DMS153 (cell line): ENCODE measurements around the gene LRP8.
A peak's percentile ranks its signal among the peaks of the same experiment; 100 is the strongest.

Experiments
- DNase-seq: peaks from one replicate; lab custom pipeline; 2025; lab: John Stamatoyannopoulos, UW

The LRP8 gene

DNA sequence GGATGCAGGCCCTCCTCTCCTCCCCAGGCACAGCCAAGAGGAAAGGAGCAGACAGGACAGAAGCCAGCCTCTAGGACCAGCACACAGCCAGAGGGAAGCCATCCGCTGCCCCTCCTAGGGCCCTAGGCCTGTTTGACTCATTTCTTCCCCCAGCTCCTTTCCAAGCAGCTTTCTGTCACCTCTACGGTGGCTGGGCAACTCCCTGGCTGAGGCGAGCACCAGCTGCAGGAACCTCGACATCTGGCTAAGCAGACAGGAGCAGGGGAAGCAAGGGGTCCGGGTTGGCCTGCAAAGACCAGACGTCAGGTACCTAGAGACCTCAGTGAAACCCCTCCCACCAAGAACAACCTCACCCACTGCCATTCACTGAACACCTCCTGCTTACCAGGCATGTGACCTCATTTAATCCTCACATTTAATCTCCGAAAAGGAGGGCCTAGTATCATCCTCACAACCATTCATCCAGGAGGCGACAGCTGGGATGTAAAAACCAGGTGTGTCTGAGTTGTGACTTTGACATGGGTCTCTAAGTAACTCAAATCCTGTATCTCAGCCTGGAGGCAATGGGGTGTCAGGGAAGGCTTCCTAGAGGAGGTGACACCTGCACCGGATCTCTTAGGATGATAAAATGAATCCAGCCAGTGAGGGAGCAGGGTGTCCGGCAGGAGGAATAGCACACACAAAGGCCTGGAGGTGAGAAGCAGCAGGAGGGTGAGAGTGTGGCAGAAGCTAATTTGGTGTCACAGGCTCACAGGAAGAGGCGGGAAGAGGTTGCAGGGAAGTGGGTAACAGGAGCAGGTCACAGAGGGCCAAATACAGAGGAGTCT is 5.9 kb downstream of the LRP8 start:
- no peak for DNase-seq

- DNase-seq = no peak
Measured at GRCh38 chr1:53321366-53321765, 6.5 kb downstream of the LRP8 start.

GRCh38 chr1:53320646-53321045 is 7.2 kb downstream of the LRP8 start:
- DNase-seq = no peak

DNA sequence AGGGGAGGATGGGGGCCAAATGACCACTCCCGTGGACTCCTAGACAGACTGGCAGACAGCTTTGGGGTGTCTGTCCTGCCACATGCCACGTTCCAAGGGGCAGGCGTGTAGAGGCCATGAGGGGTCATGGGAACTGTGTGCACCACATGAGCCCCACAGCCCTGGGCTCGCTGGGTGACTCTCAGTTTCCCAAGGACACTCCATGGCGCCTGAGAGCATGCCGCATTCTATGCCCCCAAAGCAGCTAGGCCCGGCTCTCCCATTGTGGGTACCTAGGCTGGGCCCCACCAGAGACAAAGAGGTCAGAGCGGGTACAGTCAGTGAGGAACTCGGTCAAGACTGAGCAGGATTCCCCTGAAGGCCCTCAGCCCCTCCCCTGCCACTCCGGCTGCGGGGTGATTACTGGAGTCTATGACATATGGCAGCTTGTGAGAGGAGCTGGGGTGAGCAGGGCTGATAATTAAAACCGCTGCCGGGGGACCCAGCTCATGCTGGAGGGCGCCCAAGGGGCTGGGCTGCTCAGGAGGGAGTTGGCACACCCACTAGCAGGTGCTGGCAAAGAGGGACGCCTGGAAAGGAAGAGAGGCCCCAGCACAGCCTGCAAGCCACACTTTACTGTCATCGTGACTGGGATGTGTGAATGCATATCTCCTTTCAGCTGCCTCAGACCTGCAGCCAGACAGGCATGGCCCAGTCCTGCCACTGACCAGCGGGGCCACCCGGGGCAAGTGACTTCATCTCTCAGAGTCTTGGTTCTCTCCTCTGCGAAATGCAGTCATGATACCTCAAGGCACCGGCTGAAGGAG is 8.4 kb downstream of the LRP8 start:
- DNase-seq = no peak

DNA sequence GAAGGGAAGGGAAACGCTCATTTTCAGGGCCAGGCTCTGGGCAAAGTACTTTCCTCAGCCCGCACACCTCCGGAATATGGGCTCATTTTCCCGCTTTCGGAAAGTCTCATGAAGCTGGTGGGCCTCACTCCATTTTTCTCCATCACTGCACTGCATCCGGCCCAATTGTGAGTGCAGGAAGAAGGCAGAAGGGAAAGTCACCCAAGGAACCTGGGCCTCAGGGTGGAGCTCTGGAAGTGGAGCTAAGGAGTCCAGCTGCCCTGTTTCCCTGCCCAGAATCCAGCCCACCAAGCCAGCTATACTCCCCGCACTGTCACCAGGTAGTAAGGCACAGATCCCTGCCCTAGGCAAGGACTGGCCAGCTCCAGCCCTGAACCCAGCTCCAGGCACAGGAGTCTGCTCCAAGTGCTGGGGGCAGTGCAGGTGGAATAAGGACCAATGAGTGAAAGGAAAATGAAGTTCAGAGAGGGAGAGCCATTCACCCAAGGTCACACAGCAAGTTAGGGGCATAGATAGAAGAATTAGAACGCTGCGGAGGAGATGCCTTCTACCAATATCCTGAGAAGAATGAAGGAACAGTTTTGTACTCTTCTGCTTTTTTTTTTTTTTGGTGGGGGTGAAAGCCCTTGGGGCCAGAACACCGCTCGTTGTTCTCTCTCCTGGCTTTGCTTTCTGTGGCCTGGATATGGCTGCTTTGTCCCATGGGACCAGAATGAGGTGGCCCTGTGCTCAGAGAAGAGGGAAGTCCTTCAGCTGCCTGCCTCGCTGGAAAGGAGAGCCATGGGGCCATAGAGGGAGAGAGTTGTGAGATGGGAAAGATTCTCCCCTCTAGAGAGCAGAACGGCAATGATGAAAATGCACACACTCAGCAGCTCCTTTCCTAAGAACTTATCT is 10.0 kb downstream of the LRP8 start:
- no peak for DNase-seq

DNA sequence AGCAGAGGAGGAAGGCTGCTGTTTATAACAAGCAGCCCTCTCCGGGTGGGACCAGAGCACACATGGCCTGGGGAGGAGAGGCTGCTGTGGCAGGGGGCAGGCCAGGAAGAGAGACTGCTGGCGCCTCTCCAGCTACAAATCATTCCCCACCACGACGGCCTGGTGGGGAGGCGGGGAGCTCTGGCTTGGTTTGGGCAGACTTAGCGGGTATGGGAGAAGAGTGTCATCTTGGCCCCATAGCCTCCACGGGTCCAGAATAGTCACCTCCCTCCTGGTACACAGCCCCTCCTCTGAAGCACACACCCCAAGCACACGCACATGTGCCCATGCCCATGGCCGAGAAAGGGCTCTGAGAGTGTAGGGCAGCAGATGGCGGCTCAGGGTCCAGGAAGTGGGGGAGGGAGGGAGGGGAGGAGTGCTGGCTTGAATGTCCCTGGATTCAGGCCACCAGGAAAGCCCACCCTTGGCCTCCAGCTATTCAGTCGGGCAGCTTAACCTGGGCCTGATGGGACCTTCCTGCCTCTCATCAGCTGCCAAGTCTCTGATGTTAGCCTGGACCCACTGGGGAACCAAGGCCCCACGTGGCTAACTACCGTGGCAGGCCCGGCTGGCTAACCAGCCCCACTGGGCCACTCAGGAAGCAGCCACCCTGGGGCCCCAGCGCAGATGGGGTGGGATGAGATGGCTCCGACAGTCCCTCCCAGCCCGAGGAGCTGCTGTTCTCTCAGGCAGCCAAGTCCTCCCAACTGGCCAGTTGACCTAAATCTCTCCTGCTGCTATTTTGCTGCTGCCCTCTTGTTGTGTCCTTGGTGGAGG is 10.9 kb downstream of the LRP8 start:
- no peak for DNase-seq

DNA sequence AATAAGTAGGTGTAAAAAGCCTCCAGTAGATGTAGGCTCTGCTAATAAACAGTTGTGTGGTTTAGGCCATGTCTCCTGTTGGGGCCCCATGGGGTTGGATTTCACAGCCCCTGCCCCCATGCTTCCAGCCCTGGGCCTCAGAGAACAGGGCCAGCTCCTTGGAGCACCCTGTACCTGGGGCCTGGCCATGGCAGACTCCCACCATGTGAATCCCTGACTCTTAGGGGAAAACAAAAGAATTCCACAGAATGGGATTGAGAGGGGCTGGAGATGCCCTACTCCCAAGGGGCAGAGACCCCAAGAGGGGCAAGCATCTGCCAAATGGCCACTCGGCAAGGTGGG is 11.5 kb downstream of the LRP8 start:
- DNase-seq = no peak

- peak; percentile 13 for DNase-seq
Measured at GRCh38 chr1:53315456-53316423, 12.1 kb downstream of the LRP8 start.

DNA sequence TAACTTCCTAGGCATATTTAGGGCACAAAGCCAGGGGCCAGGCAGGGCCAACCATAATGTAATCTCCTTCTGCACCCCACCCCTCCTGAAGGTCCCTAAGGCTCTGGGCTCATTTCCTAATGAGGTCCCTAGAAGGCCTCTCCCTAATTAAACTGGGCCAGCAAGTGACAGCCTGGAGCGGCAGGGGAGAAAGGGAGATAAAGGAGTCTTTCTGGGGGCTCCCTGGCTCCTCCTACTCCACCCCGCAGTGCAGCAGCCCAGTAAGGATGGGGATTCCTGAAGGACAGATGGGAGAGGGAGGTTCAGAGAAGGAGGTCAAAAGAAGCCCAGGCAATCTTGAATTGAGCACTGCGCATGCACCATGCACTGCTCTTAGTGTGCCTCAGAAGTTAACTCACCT is 12.8 kb downstream of the LRP8 start:
- DNase-seq = no peak

DNA sequence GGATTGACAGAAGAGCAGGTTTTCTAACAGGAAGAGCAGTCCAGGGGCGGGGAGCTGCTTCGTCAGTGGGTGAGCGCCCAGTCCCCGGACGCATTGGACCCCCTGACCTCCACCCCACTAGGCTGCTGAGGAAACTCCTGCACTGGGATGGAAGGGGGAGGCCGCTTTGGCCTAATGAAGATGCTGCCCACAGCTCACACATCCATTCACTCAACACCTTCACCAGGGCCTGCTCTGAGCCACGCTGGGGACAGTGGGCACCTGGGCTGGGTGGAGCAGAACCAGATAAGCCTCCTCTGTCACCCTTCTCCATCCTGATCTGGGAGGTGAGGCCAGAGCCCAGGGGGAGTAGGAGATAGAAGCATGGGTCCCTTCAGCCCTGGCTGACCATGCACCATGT is 13.3 kb downstream of the LRP8 start:
- no peak for DNase-seq

- no peak for DNase-seq
Measured at GRCh38 chr1:53314096-53314495, 13.8 kb downstream of the LRP8 start.

DNA sequence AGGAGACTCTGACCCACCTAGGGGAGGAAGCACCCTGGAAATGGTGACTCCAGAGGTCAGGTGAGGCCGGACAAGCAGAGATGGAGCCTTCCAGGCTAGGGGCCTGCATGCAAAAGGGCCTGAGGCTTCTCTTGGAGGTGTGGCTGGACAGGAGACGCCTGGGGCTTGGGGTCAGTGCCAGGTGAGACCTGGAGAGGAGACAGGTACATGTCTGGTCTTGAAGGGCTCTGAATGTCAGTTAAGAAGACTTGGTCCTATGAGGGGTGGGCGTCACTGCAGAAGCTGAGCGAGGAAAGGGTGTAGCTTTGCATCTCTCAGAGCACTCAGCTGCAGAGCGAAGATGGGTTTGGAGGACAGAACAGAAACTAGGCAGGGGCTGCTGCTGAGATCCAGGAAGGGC is 14.3 kb downstream of the LRP8 start:
- DNase-seq = no peak

DNA sequence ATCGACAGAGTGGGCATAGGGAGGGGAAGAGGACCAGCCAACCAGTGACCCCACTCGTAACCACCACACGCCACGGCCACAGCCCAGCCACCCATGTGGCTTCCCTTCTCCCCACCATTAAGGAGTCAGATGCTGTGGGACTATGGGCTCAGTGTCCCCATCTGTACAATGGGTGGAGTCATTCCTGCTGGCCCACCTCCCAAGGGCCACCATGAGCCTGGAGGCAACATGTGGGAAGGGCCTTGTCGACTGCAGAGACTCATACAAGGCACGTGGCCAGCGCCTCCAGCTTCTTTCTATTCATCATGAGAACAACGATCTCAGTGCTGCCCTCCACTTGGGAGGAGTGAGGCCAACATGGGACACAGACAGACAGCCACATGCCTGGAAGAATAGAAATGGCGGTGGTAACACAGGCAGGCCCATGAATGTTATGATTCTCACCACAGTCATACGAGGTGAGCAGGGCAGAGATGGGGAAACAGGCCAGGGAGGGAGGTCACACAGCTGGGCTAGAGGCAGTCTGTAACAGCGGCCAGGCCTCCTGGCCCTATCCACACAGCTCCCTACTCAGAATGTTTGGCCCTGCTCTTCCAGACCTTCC is 16.1 kb downstream of the LRP8 start:
- DNase-seq = no peak

DNA sequence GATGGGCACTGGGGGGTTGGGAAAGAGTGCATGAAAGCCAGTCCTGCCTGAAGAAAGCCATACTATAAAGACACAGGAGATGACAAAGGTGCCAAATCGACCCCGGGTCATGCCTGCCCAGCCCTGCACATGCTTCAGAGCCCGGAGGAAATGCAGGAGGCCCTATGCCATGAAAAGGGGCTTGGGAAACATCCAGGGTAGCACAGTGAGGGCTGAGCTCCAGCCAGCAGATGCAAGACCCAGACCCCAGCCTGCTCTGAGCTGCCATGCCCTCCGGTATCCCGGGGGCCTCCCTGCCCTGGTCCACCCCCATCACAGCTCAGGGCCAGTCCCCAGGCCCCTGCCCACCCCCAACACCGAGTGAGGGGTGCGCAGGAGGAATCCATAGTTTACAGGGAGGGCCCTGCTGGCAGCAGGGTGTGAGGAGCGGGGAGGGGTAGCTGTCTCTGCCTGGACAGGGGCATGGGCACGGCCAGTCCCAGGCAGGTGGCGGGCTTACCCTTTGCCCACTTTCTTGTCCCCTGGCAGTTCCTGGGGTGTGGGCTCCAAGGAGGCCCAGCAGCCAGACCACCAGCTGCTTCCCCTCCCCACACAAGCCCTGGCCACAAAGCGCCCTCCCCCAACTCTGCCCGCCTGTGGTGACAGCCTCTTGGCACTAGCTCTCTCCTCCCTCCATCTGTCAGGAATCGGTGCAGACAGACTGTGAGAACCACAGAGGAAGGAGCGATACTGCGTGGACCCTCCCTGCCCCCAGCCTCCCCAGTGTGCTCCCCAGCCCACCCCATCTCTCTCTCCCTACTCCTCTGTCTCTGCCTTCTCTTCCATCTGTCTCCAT is 16.8 kb downstream of the LRP8 start:
- DNase-seq = no peak

DNA sequence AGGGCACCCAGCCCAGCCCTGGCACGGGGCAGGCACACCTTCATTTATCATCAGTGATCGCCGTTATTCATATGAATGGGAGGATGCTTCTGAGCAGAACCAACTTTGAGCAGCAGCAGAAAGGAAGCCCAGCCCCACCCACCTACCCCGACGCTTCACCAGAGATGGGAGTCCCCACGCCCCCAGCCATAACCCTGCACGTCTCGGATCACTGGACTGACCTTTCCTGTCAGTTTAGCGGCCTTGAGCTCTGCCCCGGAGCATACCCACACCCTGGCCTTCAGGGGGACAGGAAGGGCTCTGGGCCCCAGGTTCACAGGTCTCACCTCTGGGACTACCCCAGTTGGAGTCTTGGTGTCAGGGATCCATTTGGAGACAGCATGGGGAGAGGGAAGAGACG is 18.1 kb downstream of the LRP8 start:
- no peak for DNase-seq

- no peak for DNase-seq
Measured at GRCh38 chr1:53308506-53308905, 19.4 kb downstream of the LRP8 start.

- DNase-seq = no peak
Measured at GRCh38 chr1:53307037-53307436, 20.8 kb downstream of the LRP8 start.

- DNase-seq = no peak
Measured at GRCh38 chr1:53306168-53306567, 21.7 kb downstream of the LRP8 start.

- no peak for DNase-seq
Measured at GRCh38 chr1:53305650-53306049, 22.2 kb downstream of the LRP8 start.
